Psoas muscle (tissue), 8 donors: ENCODE measurements around the gene RHBDL2. TPM values are rescaled to one million over a fixed set of nuclear protein-coding genes. Genes with fewer than 3 reads are reported as not detected.

Experiments
- ATAC-seq, 4 donors: fragments of 200-7000 bp; cut with Tn5 transposase; one replicate each; pipeline ENCODE4 v1.9.1; 2020; ENCODE audit warnings: moderate library complexity in 3 of 4, mild to moderate bottlenecking in 2 of 4
- DNase-seq, 2 donors: peaks; one replicate each; pipeline ENCODE4 v3.0.0-alpha.2; 2020
- H3K27ac ChIP-seq: fragments of 200-600 bp; one replicate; pipeline ENCODE4 v1.8.0; 2022
- H3K27me3 ChIP-seq, 3 donors: fragments of 200-600 bp in 1 of 3; one replicate each; pipeline versions ENCODE4 v1.6.1 to v1.8.0; 2013 to 2022; ENCODE audit warnings: low read length in 2 of 3, mild to moderate bottlenecking in 2 of 3, moderate library complexity in 1 of 3; ENCODE audit not compliant: insufficient read depth in 3 of 3
- H3K36me3 ChIP-seq, 2 donors: fragments of 200-600 bp in 1 of 2; one replicate each; pipeline versions ENCODE4 v1.6.1 to v1.8.0; 2013 to 2022; ENCODE audit warnings: low read depth in 1 of 2, mild to moderate bottlenecking in 1 of 2, moderate library complexity in 1 of 2; ENCODE audit not compliant: insufficient read depth in 1 of 2
- H3K4me1 ChIP-seq: fragments of 200-600 bp; one replicate; pipeline ENCODE4 v1.8.0; 2022
- H3K4me3 ChIP-seq: fragments of 200-600 bp; one replicate; pipeline ENCODE4 v1.8.0; 2022; ENCODE audit warnings: mild to moderate bottlenecking
- H3K9me3 ChIP-seq: fragments of 200-600 bp; one replicate; pipeline ENCODE4 v1.8.0; 2022
- CTCF ChIP-seq: fragments of 200-600 bp; IDR thresholded peaks from one replicate; pipeline ENCODE4 v1.8.0; 2022; ENCODE audit warnings: antibody characterized with exemption
- WGBS, 3 donors: extraction: QIAGEN DNeasy Blood & Tissue Kit; methylation state at CpG; one replicate each; pipeline versions ENCODE4 v1.1.6 to v1.1.7; 2013; 5-methylcytosine and 5-hydroxymethylcytosine counted together
- intact Hi-C, 2 donors: fragments of 100-400 bp; cut with DNase I; formaldehyde crosslinking; loops; one replicate each; pipeline versions ENCODE4 v1.11.0 to v1.14.2; 2022
- polyA plus RNA-seq, 3 donors: library from polyadenylated mRNA; stranded (reverse); fragments of 200-250 nt; gene quantifications; one replicate each; pipeline ENCODE4 v1.2.3, GENCODE V29; 2013
- total RNA-seq, 4 donors: library from RNA; stranded (reverse); fragmentation: NEBNext Ultra II Directional in 2 of 4; extraction: Animal tissue kit (Norgen Biotek cat#: 25700) in 2 of 4; gene quantifications; one replicate each; pipeline versions ENCODE4 v1.2.1 to v1.2.4, GENCODE V29; 2021 to 2023
- donor health status: healthy with polysubstance abuse.
- donor health status: DM: no; HTN: no; CAD: no; lungs with moderate emphysema.
- donor health status: Bipolar disorder and iron deficiency.
- donor health status: healthy.
- donor health status: DM: yes; HTN: yes; CAD: no.
- donor health status: DM: no; HTN: no; CAD: no.
- donor health status: DM: no; HTN: no; CAD: no.
- donor health status: DM: yes; HTN: yes; CAD: no.

Gene RHBDL2
- total and polyA plus RNA-seq, 7 donors, result 0.09 to 0.31 (median 0.16) TPM; not detected in 4

- WGBS, 3 donors, result 69 to 88% (median 75%) methylated on average over 4 of the region's 4 CpGs
- no peak for DNase-seq
- intact Hi-C loops, result no loop called here
- H3K4me1 ChIP-seq, result peaks cover 34% of the 10 kb centered on the region
- H3K4me3 ChIP-seq, result no peak overlapping the region
- H3K9me3 ChIP-seq, result no peaks in the 10 kb centered on the region
- TF ChIP-seq CTCF, result no peak
- no peaks in the 10 kb centered on the region for H3K27me3 ChIP-seq
- ATAC-seq, result no peak
- no peak overlapping the region for H3K27ac ChIP-seq
- H3K36me3 ChIP-seq, result peaks cover 0 to 32% of the 10 kb centered on the region in 2 donors
These were observed 76.4 kb downstream of the RHBDL2 start for GRCh38 chr1:38865112-38865715.

GRCh38 chr1:38860454-38860795, 81.2 kb downstream of the RHBDL2 start:
- intact Hi-C loops, result no loop called here
- no peaks in the 10 kb centered on the region for H3K27me3 ChIP-seq
- peaks cover 2 to 33% of the 10 kb centered on the region in 2 donors for H3K36me3 ChIP-seq
- peak overlapping the region; percentile 91 for H3K27ac ChIP-seq
- ATAC-seq, result no peak
- WGBS, 3 donors, result 5 to 8% (median 5%) methylated on average over 6 of the region's 6 CpGs
- H3K9me3 ChIP-seq, result no peaks in the 10 kb centered on the region
- no peak for TF ChIP-seq CTCF
- peaks cover 50% of the 10 kb centered on the region for H3K4me1 ChIP-seq
- H3K4me3 ChIP-seq, result peak overlapping the region; percentile 82
- no peak for DNase-seq

GRCh38 chr1:38859561-38860453, 81.8 kb downstream of the RHBDL2 start, which contains the start of gene RRAGC:
TSS of gene RRAGC (minus strand) at chr1:38859772. CDS start at chr1:38859646, 126 bp downstream.
- TF ChIP-seq CTCF, result no peak
- 0 to 1% (median 1%) methylated on average over 29 to 70 of the region's 70 CpGs for WGBS, 3 donors
- Histone ChIP-seq H3K4me1 (peaks cover 50% of the 10 kb centered on the region), H3K27ac (peak within 1 kb of the TSS; percentile 91), H3K36me3 (peaks cover 6 to 33% of the 10 kb centered on the region in 2 donors), H3K9me3 (no peaks in the 10 kb centered on the region), H3K27me3 (no peaks in the 10 kb centered on the region), H3K4me3 (peak within 1 kb of the TSS; percentile 82)
- ATAC-seq, result peak; percentile 97 to 99 (median 98)
- intact Hi-C loops, result no loop called here
- DNase-seq, result peak; percentile 100

- DNase-seq (peak; percentile 52 to 80), ATAC-seq (peak; percentile 33 to 62 (median 57))
- no peaks in the 10 kb centered on the region for H3K9me3 ChIP-seq
- H3K27me3 ChIP-seq, result no peaks in the 10 kb centered on the region
- H3K4me1 ChIP-seq, result peaks cover 43% of the 10 kb centered on the region
- TF ChIP-seq CTCF, result no peak
- H3K4me3 ChIP-seq, result peak overlapping the region; percentile 82
- WGBS, 3 donors, result 0 to 1% (median 0%) methylated on average over 41 to 51 of the region's 51 CpGs
- intact Hi-C loops, result no loop called here
- H3K27ac ChIP-seq, result peak overlapping the region; percentile 91
- peaks cover 8 to 34% of the 10 kb centered on the region in 2 donors for H3K36me3 ChIP-seq
These were observed 82.6 kb downstream of the RHBDL2 start for GRCh38 chr1:38858833-38859560.
